ENCODE measurements around the gene PRICKLE4. TPM values are rescaled to one million over a fixed set of nuclear protein-coding genes. Genes with fewer than 3 reads are reported as not detected.

PRICKLE4 gene
- total and polyA plus RNA-seq, 9 donors = 1.7 to 6.4 (median 2.7) TPM

GRCh38 chr6:41821266-41821665, 40.7 kb downstream of the PRICKLE4 start:
- WGBS (ENCODE audit: insufficient coverage) = no CpG with 5 or more reads among the region's 4 CpGs
- Histone ChIP-seq H3K27me3 (ENCODE audit: control insufficient read depth, insufficient read depth, low read length) (no peaks in the 10 kb centered on the region), H3K9me3 (replicated peaks; ENCODE audit: control insufficient read depth, low read depth, low read length) (no peaks in the 10 kb centered on the region), H3K4me3 (ENCODE audit: low read length) (no peak overlapping the region), H3K36me3 (ENCODE audit: control insufficient read depth, insufficient read depth, low read length) (no peaks in the 10 kb centered on the region), H3K27ac (ENCODE audit: low read length) (no peak overlapping the region), H3K4me1 (ENCODE audit: control insufficient read depth, insufficient read depth, low read length) (no peaks in the 10 kb centered on the region)
- no peak for DNase-seq

- Histone ChIP-seq H3K36me3 (ENCODE audit: control insufficient read depth, insufficient read depth, low read length) (no peaks in the 10 kb centered on the region), H3K27ac (ENCODE audit: low read length) (no peak overlapping the region), H3K4me3 (ENCODE audit: low read length) (no peak overlapping the region), H3K4me1 (ENCODE audit: control insufficient read depth, insufficient read depth, low read length) (no peaks in the 10 kb centered on the region), H3K9me3 (replicated peaks; ENCODE audit: control insufficient read depth, low read depth, low read length) (no peaks in the 10 kb centered on the region), H3K27me3 (ENCODE audit: control insufficient read depth, insufficient read depth, low read length) (no peaks in the 10 kb centered on the region)
- peak; percentile 5 for DNase-seq
- 83% methylated on average over 1 of the region's 1 CpG for WGBS (ENCODE audit: insufficient coverage)
Observed at GRCh38 chr6:41822021-41822420, 41.4 kb downstream of the PRICKLE4 start.

GRCh38 chr6:41823178-41823577, 42.6 kb downstream of the PRICKLE4 start:
- H3K27me3 ChIP-seq (ENCODE audit: control insufficient read depth, insufficient read depth, low read length) = no peaks in the 10 kb centered on the region
- H3K36me3 ChIP-seq (ENCODE audit: control insufficient read depth, insufficient read depth, low read length) = no peaks in the 10 kb centered on the region
- H3K4me3 ChIP-seq (ENCODE audit: low read length) = no peak overlapping the region
- no peaks in the 10 kb centered on the region for H3K4me1 ChIP-seq (ENCODE audit: control insufficient read depth, insufficient read depth, low read length)
- no peak for DNase-seq
- no peaks in the 10 kb centered on the region for H3K9me3 ChIP-seq (replicated peaks; ENCODE audit: control insufficient read depth, low read depth, low read length)
- H3K27ac ChIP-seq (ENCODE audit: low read length) = no peak overlapping the region
- 100% methylated on average over 1 of the region's 1 CpG for WGBS (ENCODE audit: insufficient coverage)

GRCh38 chr6:41824571-41825569, 44.3 kb downstream of the PRICKLE4 start:
- H3K4me1 ChIP-seq (ENCODE audit: control insufficient read depth, insufficient read depth, low read length) = no peaks in the 10 kb centered on the region
- H3K27me3 ChIP-seq (ENCODE audit: control insufficient read depth, insufficient read depth, low read length) = no peaks in the 10 kb centered on the region
- no peak overlapping the region for H3K27ac ChIP-seq (ENCODE audit: low read length)
- H3K36me3 ChIP-seq (ENCODE audit: control insufficient read depth, insufficient read depth, low read length) = no peaks in the 10 kb centered on the region
- H3K4me3 ChIP-seq (ENCODE audit: low read length) = no peak overlapping the region
- H3K9me3 ChIP-seq (replicated peaks; ENCODE audit: control insufficient read depth, low read depth, low read length) = no peaks in the 10 kb centered on the region
- WGBS (ENCODE audit: insufficient coverage) = 97% methylated on average over 4 of the region's 13 CpGs
- no peak for DNase-seq

GRCh38 chr6:41826343-41827022, 45.9 kb downstream of the PRICKLE4 start:
- Histone ChIP-seq H3K27me3 (ENCODE audit: control insufficient read depth, insufficient read depth, low read length) (no peaks in the 10 kb centered on the region), H3K36me3 (ENCODE audit: control insufficient read depth, insufficient read depth, low read length) (no peaks in the 10 kb centered on the region), H3K9me3 (replicated peaks; ENCODE audit: control insufficient read depth, low read depth, low read length) (no peaks in the 10 kb centered on the region), H3K27ac (ENCODE audit: low read length) (no peak overlapping the region), H3K4me1 (ENCODE audit: control insufficient read depth, insufficient read depth, low read length) (no peaks in the 10 kb centered on the region), H3K4me3 (ENCODE audit: low read length) (no peak overlapping the region)
- DNase-seq = no peak
- no CpG with 5 or more reads among the region's 2 CpGs for WGBS (ENCODE audit: insufficient coverage)

GRCh38 chr6:41832263-41832662, 51.7 kb downstream of the PRICKLE4 start:
- DNase-seq = no peak
- H3K4me1 ChIP-seq (ENCODE audit: control insufficient read depth, insufficient read depth, low read length) = no peaks in the 10 kb centered on the region
- no peaks in the 10 kb centered on the region for H3K36me3 ChIP-seq (ENCODE audit: control insufficient read depth, insufficient read depth, low read length)
- H3K9me3 ChIP-seq (replicated peaks; ENCODE audit: control insufficient read depth, low read depth, low read length) = no peaks in the 10 kb centered on the region
- no peak overlapping the region for H3K4me3 ChIP-seq (ENCODE audit: low read length)
- no peaks in the 10 kb centered on the region for H3K27me3 ChIP-seq (ENCODE audit: control insufficient read depth, insufficient read depth, low read length)
- H3K27ac ChIP-seq (ENCODE audit: low read length) = no peak overlapping the region
- no CpG with 5 or more reads among the region's 3 CpGs for WGBS (ENCODE audit: insufficient coverage)

GRCh38 chr6:41836022-41836659, 55.6 kb downstream of the PRICKLE4 start:
- no peak for DNase-seq
- Histone ChIP-seq H3K9me3 (replicated peaks; ENCODE audit: control insufficient read depth, low read depth, low read length) (no peaks in the 10 kb centered on the region), H3K27me3 (ENCODE audit: control insufficient read depth, insufficient read depth, low read length) (no peaks in the 10 kb centered on the region), H3K4me3 (ENCODE audit: low read length) (no peak overlapping the region), H3K36me3 (ENCODE audit: control insufficient read depth, insufficient read depth, low read length) (no peaks in the 10 kb centered on the region), H3K27ac (ENCODE audit: low read length) (no peak overlapping the region), H3K4me1 (ENCODE audit: control insufficient read depth, insufficient read depth, low read length) (no peaks in the 10 kb centered on the region)
- no CpG with 5 or more reads among the region's 5 CpGs for WGBS (ENCODE audit: insufficient coverage)

GRCh38 chr6:41836660-41837052, 56.1 kb downstream of the PRICKLE4 start:
- Histone ChIP-seq H3K4me3 (ENCODE audit: low read length) (no peak overlapping the region), H3K9me3 (replicated peaks; ENCODE audit: control insufficient read depth, low read depth, low read length) (no peaks in the 10 kb centered on the region), H3K27ac (ENCODE audit: low read length) (no peak overlapping the region), H3K36me3 (ENCODE audit: control insufficient read depth, insufficient read depth, low read length) (no peaks in the 10 kb centered on the region), H3K4me1 (ENCODE audit: control insufficient read depth, insufficient read depth, low read length) (no peaks in the 10 kb centered on the region), H3K27me3 (ENCODE audit: control insufficient read depth, insufficient read depth, low read length) (no peaks in the 10 kb centered on the region)
- no CpG with 5 or more reads among the region's 2 CpGs for WGBS (ENCODE audit: insufficient coverage)
- no peak for DNase-seq
